BLaER1 (cell line): ENCODE measurements around the gene USP3.

Experiments
- H3K27ac ChIP-seq: shearing (Covaris generic); formaldehyde crosslinking; 2 replicates; pipeline ENCODE4 v1.8.1; 2022
- H3K27me3 ChIP-seq: shearing (Covaris generic); formaldehyde crosslinking; 2 replicates; pipeline ENCODE4 v1.8.1; 2022
- H3K36me3 ChIP-seq: shearing (Covaris generic); formaldehyde crosslinking; 2 replicates; pipeline ENCODE4 v1.8.1; 2022
- H3K4me1 ChIP-seq: shearing (Covaris generic); formaldehyde crosslinking; 2 replicates; pipeline ENCODE4 v1.8.1; 2022
- H3K4me2 ChIP-seq: shearing (Covaris generic); formaldehyde crosslinking; 2 replicates; pipeline ENCODE4 v1.8.1; 2022
- H3K4me3 ChIP-seq: shearing (Covaris generic); formaldehyde crosslinking; 2 replicates; pipeline ENCODE4 v1.8.1; 2022
- H3K9ac ChIP-seq: shearing (Covaris generic); formaldehyde crosslinking; 2 replicates; pipeline ENCODE4 v1.8.1; 2022
- H3K9me3 ChIP-seq: shearing (Covaris generic); formaldehyde crosslinking; 2 replicates; pipeline ENCODE4 v1.8.1; 2022
- H4K20me1 ChIP-seq: shearing (Covaris generic); formaldehyde crosslinking; 2 replicates; pipeline ENCODE4 v1.8.1; 2022
- Cebpa-rat ChIP-seq: shearing (Covaris generic); IDR thresholded peaks from 2 replicates; pipeline ENCODE4 v1.8.1; 2022

The USP3 gene

DNA sequence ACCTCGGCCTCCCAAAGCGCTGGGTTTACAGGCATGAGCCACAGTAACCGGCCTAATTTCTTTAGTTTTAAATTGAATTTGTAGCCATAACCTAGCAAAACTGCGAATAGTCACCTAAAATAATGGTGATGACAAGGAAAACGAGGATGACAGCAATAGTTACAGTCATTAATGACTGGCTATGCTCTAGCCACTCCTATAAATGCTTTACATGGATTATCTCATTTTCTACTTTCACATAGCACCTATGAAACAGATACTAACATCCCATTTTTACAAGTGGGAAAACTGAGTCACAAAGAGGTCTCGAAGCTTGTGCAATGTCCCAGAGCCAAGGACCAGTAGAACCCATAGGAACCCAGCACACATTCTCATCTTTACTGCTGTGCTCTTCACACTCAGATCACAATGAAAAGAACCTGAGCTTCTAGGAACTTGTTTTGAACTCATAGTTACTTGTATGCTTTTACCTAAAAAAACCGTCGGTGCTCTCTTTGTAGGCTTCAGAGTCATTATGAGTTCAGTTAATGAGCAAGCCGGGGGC, 132.2 kb downstream of the USP3 start:
- H3K9me3 ChIP-seq: no peaks in the 10 kb centered on the region
- no peak overlapping the region for H3K4me3 ChIP-seq
- no peaks in the 10 kb centered on the region for H4K20me1 ChIP-seq
- no peak overlapping the region for H3K27ac ChIP-seq
- TF ChIP-seq Cebpa-rat: no peak
- no peak overlapping the region for H3K9ac ChIP-seq
- no peaks in the 10 kb centered on the region for H3K4me1 ChIP-seq
- no peaks in the 10 kb centered on the region for H3K27me3 ChIP-seq
- peaks cover 100% of the 10 kb centered on the region for H3K36me3 ChIP-seq
- H3K4me2 ChIP-seq: no peak overlapping the region

DNA sequence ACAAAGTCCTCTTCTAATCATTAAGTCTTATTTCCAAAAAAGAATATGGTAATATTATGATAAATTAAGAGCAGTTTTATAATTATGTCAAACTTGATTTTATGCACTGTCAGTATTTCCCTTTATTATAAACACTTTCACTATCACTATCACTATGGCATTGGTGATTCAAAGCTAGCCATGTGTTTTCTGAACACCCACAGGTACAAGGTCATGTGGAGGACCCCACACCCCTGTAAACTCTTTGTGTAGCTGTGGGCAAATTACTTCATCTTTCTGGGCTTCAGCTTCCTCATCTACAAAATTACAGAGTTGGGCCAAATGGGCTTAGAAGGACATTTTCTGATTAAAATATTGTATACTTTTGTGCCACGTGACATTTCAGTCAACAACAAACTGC, 134.4 kb downstream of the USP3 start:
- no peaks in the 10 kb centered on the region for H3K27me3 ChIP-seq
- no peaks in the 10 kb centered on the region for H3K9me3 ChIP-seq
- no peak overlapping the region for H3K27ac ChIP-seq
- no peak overlapping the region for H3K4me2 ChIP-seq
- H3K9ac ChIP-seq: no peak overlapping the region
- TF ChIP-seq Cebpa-rat: no peak
- H4K20me1 ChIP-seq: no peaks in the 10 kb centered on the region
- H3K36me3 ChIP-seq: peaks cover 94% of the 10 kb centered on the region
- H3K4me1 ChIP-seq: no peaks in the 10 kb centered on the region
- no peak overlapping the region for H3K4me3 ChIP-seq

DNA sequence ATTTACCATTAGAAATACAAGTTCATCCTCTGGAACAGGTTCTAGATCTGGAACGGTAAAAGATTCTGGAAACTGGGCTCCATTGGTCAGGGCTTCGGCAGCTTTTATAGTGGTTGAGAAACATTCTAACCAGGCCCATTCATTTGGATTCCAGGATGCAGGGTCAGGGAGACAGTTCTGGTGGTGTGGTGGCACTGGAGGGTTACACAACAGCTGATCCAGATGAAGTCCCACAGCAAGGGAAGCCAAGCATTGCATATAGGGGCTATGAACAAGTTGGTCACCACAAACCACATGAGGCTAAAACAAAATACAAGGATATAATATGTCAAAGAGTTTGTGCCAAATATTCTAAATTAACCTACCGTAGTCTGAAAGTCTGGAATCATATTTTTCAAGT, 135.8 kb downstream of the USP3 start:
- TF ChIP-seq Cebpa-rat: no peak
- H3K9me3 ChIP-seq: no peaks in the 10 kb centered on the region
- H3K4me2 ChIP-seq: no peak overlapping the region
- no peak overlapping the region for H3K4me3 ChIP-seq
- no peak overlapping the region for H3K27ac ChIP-seq
- H3K4me1 ChIP-seq: no peaks in the 10 kb centered on the region
- peaks cover 94% of the 10 kb centered on the region for H3K36me3 ChIP-seq
- no peaks in the 10 kb centered on the region for H3K27me3 ChIP-seq
- H4K20me1 ChIP-seq: no peaks in the 10 kb centered on the region
- H3K9ac ChIP-seq: no peak overlapping the region
